Measurements from ENCODE around the gene TBC1D25.

DNA sequence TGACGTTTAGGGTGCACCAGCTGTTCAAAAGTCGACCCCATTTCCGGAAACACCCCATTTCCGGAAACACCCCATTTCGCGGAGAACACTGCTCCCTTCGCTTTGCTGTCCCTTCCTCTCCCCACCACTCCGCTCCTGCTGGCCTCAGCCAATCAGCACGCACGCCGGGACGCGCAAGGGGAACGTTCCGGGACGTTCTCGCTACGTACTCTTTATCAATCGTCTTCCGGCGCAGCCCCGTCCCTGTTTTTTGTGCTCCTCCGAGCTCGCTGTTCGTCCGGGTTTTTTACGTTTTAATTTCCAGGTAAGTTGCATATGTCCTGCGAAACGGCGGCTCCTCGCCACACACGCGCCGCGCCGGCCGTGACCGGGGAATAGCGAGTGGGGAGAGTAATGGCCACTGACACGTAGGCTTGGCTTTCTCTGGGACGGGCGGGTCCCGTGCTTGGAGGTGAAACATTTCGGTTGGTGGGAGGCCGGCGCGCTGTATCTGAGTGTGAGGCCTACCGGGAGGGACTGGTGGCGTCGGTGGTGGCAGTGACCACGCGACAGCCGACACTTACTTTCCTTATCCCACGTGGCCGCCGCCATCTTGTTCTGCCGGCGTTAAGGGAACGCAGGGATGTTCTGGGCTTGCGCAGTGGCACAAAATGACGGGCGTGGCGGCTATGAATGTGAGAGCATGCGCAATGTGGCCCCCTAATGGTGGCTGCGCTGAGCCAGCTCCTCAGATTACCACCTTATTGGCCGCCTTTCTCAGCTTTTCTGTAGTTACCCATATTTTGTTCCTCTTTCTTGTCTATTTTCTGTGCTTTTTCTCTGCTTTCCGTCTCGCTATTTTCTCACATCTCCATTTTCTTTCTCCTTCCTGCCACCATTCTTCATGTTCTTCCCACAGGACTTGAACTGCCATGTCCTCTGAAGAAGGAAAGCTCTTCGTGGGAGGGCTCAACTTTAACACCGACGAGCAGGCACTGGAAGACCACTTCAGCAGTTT is 35.1 kb downstream of the TBC1D25 start, which contains the start of gene RBM3:
- TF ChIP-seq, protein P1, sequence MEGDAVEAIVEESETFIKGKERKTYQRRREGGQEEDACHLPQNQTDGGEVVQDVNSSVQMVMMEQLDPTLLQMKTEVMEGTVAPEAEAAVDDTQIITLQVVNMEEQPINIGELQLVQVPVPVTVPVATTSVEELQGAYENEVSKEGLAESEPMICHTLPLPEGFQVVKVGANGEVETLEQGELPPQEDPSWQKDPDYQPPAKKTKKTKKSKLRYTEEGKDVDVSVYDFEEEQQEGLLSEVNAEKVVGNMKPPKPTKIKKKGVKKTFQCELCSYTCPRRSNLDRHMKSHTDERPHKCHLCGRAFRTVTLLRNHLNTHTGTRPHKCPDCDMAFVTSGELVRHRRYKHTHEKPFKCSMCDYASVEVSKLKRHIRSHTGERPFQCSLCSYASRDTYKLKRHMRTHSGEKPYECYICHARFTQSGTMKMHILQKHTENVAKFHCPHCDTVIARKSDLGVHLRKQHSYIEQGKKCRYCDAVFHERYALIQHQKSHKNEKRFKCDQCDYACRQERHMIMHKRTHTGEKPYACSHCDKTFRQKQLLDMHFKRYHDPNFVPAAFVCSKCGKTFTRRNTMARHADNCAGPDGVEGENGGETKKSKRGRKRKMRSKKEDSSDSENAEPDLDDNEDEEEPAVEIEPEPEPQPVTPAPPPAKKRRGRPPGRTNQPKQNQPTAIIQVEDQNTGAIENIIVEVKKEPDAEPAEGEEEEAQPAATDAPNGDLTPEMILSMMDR (IDR thresholded peaks at IDR 0.05): peak; percentile 39
- TF ChIP-seq JUND (IDR thresholded peaks at IDR 0.05) (no peak), YY1 (IDR thresholded peaks at IDR 0.05; ENCODE audit: low read depth) (peak; percentile 90), GABPA (IDR thresholded peaks at IDR 0.05; ENCODE audit: low read depth) (peak; percentile 92), FOXM1 (IDR thresholded peaks at IDR 0.05; ENCODE audit: low read depth) (no peak)
- TF ChIP-seq, protein P2, sequence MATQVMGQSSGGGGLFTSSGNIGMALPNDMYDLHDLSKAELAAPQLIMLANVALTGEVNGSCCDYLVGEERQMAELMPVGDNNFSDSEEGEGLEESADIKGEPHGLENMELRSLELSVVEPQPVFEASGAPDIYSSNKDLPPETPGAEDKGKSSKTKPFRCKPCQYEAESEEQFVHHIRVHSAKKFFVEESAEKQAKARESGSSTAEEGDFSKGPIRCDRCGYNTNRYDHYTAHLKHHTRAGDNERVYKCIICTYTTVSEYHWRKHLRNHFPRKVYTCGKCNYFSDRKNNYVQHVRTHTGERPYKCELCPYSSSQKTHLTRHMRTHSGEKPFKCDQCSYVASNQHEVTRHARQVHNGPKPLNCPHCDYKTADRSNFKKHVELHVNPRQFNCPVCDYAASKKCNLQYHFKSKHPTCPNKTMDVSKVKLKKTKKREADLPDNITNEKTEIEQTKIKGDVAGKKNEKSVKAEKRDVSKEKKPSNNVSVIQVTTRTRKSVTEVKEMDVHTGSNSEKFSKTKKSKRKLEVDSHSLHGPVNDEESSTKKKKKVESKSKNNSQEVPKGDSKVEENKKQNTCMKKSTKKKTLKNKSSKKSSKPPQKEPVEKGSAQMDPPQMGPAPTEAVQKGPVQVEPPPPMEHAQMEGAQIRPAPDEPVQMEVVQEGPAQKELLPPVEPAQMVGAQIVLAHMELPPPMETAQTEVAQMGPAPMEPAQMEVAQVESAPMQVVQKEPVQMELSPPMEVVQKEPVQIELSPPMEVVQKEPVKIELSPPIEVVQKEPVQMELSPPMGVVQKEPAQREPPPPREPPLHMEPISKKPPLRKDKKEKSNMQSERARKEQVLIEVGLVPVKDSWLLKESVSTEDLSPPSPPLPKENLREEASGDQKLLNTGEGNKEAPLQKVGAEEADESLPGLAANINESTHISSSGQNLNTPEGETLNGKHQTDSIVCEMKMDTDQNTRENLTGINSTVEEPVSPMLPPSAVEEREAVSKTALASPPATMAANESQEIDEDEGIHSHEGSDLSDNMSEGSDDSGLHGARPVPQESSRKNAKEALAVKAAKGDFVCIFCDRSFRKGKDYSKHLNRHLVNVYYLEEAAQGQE (IDR thresholded peaks at IDR 0.05; ENCODE audit: low read depth, low read length): no peak
